DMS53 treated with DMSO at 0.1 percent for 48 hours (cell line): ENCODE measurements around the gene DOK7.

Experiments used
- DNase-seq: peaks from one replicate; lab custom pipeline; 2025; ENCODE audit not compliant: unreplicated experiment; lab: John Stamatoyannopoulos, UW

The DOK7 gene

DNA sequence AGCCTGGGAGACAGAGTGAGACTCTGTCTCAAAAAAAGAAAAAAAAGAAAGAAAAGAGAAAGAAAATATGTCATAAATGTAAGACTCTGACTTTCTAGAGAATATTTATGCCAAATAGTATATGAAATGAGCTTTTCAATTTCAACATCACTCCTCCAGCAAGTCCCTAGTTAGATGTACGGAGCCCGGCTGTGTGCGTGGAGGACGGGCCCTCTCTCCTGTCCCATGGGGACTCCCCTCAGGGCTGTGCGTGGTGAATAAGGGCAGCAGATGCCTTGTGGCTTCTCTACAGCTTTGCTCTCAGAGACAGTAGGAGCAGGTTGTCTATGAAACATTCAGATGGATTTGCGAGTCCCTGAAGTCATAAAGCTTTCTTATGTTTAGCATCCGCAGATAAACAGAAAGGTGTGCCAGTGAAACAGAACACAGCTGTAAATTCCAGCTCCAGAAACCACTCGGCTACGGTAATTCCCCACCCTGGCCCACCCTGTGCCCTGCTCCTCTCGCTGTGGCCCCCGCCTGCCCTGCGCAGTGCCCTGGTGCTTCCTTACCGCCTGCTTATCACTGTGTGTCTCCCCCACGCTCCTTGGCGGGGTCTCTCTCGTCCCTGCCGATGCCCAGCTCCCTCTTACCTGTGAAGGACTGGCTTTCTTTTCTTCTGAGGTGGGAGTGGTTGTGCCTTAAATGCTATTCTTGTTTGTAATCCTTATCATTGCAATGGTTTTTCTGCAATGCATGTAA lies 35.2 kb upstream of the DOK7 start:
- DNase-seq: no peak

GRCh38 chr4:3429651-3430050 lies 33.5 kb upstream of the DOK7 start:
- DNase-seq: no peak

DNA sequence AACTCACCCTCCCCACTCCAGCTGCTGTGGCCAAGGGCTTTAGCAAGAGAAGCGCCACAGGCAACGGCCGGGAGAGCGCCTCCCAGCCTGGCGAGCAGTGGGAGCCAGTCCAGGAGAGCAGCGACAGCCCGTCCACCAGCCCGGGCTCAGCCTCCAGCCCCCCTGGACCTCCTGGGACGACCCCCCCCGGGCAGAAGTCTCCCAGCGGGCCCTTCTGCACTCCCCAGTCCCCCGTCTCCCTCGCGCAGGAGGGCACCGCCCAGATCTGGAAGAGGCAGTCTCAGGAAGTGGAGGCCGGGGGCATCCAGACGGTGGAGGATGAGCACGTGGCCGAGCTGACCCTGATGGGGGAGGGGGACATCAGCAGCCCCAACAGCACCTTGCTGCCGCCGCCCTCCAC lies 32.6 kb upstream of the DOK7 start:
- DNase-seq: no peak

- no peak for DNase-seq
These were observed 31.6 kb upstream of the DOK7 start for GRCh38 chr4:3431446-3431993.

DNA sequence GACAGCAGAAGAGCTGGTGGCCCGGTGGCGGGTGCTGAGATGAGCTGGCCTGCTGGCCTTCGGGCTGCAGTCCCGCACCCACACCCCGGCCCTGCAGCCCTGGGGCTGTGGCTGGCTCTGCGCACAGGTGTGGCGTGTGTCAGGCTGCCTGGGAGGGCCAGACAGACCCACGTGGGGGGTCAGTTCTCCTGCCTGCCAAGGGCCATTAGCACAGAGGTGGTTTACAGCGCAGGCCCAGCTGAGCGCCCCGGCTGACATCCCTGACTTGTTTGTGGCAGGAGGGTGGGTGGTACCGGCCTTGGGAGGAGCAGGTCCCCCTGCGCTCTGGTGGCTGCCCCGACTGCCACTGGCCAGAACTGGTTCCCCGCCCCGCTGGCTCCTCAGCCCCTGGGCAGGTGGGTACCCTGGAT lies 30.7 kb upstream of the DOK7 start:
- no peak for DNase-seq

GRCh38 chr4:3433138-3433869 lies 29.8 kb upstream of the DOK7 start:
- no peak for DNase-seq

DNA sequence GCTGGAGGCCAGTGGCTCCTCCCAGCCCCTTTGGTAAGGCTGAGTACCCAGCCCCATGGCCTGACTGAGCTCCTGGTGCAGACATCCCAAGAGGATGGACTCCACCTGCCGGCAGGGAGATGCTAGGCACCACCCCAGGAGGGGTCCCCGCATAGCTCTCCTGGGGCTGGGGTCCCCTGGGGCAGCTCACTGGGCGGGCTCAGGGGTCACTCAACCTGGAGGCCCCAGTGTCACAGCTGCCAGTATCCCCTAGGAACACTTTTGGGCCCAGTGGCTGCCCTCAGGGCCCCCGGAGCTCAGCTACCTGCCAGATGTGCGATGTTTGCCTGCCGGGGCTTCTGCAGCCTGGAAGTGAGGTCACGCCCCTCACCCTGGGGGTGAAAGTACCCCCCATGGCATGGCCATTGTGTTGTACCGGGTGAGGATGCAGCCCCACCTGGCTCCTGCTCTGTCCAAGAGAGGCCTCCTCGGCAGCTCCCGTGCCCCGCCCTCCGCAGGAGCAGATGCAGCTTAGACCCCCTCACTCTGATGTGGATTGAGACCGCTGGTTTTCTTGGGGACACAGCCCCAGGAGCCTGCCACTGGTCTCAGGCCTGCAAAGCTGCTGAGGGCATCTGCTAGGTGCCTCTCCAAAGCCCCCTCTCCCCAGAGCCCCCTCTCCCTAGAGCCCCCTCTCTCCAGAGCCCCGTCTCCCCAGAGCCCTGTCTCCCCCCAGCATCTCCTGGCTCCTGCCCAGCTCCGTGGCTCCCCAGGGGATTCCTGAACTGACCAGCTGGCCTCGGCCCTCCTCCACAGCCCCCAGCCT lies 28.0 kb upstream of the DOK7 start:
- no peak for DNase-seq

DNA sequence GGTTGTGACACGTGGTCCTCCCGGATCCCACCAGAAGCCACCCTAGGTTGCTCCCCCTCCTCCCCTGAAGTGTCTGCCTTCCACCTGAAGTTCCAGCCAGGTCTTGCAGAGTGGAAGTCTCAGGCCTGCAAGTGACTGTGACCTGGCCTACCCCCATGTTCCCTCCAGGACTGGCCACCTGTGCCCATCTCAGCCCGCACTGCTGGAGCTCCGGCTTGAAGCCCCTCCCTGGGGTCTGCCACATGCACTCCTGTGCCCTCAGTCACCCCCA lies 27.5 kb upstream of the DOK7 start:
- DNase-seq: no peak

DNA sequence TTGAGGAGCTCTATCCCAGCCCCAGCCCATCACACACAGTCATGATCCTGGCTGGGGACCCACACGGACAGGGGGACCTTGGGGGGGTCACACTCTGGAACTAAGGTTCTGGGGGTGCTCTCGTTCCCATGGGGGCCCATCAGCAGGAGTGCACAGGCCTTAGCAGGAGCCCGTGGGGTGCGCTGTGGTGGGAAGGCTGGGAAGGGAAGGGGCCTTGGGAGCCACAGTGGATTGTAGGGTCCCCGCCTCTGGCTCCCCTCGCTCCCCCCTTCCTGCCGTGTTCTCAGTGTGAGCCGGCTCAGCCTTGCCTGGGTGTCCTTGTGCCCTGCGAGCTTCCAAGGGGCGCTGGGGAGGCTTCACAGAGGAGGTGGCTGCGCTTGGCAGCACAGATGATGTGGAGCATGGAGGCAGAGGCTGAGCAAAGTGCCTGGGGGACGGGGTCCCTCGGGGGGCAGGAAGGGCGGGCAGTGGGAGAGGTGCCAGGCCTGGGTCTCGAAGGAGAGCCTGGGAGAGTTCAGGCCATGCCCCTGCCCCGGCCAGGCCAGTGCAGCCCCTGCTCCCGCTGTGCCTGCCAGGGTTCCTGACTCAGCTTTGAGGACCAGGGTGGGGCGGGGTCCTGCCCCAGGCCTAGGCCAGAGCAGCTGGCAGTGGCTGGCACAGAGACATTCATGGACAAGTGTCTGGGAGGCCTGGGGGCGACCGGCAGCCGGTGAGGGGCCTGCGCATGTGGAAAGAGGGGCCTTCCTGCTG lies 26.9 kb upstream of the DOK7 start:
- DNase-seq: no peak

DNA sequence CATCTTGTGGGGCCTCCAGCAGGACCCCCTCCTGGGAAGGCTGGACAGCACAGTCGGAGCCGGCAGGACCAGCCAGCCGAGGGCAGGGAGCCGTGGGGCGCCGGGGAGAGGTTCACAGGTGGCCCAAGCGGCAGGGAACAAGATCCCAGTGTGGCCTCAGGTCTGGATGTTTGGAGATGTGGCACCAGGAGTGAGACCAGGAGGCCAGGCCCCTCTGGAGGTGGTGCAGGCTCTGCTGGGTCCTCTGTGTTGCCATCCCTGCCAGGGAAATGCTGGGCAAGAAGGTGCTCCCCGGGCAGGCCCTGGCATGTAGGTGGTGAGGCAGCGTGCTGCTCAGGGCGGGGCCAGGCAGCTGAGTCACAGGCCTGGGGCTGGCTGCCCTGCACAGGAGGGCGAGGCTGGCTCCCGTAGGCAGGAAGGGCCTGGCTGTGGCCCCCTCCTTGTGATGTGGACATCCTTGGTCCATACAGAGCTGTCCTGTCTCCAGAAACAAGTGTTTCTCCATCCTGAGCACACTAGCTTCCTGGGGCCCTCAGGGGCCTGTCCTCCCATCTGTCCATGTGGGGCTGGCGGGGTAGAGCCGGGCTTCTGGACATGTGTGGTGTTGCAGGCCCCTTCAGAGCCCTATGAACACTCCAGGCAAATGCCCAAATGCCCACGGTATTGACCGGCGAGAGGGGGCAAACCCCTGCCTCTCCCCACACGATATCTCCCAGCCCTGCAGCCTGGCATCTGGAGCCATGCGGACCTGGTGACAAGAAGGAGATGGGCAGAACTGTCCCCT lies 26.1 kb upstream of the DOK7 start:
- peak; percentile 29 for DNase-seq

- DNase-seq: no peak
These were observed 25.5 kb upstream of the DOK7 start for GRCh38 chr4:3437582-3437936.

- no peak for DNase-seq
These were observed 24.9 kb upstream of the DOK7 start for GRCh38 chr4:3437998-3438846.

- DNase-seq: no peak
These were observed 24.3 kb upstream of the DOK7 start for GRCh38 chr4:3438847-3439180.

- DNase-seq: no peak
These were observed 23.7 kb upstream of the DOK7 start for GRCh38 chr4:3439391-3439790.

DNA sequence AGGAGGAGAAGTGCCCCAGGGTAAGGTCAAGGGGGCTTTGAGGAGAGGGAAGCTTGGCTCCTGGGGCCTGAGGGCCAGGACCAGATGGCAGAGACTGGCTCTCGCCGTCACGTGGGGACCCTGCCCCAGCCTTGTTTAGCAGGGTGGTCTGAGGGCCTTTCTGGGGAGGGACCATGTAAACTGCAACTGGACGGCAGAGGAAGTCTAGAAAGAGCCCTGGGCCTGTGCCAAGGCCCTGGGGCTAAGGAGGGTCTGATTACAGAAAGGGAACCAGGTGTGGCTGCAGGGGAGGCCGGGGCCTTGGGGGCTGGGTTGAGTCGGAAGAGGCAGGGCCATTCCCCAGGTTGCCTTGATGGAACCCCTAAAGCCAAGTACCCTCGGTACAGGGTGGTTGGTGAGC lies 23.1 kb upstream of the DOK7 start:
- DNase-seq: no peak

DNA sequence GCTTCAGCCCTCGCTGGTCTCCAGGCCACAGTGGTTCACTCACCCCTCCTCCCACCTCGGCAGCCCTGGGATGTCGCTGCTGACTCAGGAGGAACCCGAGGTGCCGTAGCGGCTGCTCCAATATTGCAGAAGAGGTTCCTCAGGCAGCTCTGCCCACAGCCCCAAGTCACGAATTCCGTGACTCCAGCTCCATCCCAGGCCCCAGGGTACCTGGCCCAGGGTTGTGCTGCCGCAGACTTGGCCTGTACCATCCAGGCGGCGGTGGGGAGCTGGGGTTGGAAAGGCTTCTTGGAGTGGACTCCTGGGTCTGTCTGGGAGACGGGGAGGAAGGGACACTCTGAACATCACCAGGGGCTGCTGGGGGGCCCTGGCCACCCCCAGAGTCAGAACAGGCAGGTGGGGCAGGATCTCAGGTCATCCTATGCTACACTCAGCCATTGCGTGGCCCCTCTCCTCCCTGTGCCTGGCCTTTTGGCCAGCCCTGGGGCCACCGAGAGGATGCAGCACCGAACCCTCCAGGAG lies 22.1 kb upstream of the DOK7 start:
- DNase-seq: no peak

GRCh38 chr4:3441501-3442459 lies 21.3 kb upstream of the DOK7 start, which contains the start of gene HGFAC:
Gene HGFAC (plus strand): TSS chr4:3441968. CDS start chr4:3442002, 34 bp downstream.
- DNase-seq: no peak

DNA sequence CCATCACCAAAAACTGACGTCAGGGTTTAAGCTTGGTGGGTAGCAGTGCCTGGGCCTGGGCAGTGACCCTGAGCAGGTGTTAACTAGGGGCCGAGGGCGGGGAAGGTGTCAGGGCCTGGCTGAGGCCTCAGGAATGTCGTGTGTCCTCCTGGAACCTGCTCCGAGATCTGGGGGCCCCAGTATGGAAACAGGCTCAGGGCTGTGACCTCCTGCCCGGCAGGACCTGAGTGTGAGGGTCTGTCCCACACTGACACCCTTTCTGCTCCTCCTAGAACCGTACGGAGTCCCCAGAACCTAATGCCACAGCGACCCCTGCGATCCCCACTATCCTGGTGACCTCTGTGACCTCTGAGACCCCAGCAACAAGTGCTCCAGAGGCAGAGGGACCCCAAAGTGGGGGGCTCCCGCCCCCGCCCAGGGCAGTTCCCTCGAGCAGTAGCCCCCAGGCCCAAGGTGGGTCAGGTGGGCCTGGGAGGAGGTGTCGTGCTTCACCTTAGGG lies 20.6 kb upstream of the DOK7 start:
- no peak for DNase-seq
